Suppressor macrophage (primary cell): ENCODE measurements around the gene SPI1.
"Not testable (repeated sequence)": the region's sequence is repeated elsewhere in the genome, so short reads cannot be mapped to it uniquely, and the experiment has no call there.

ENCODE experiments used
- DNase-seq, 4 experiments: peaks; one replicate each; pipeline ENCODE4 v3.0.0-alpha.2; 2020 to 2022

The SPI1 gene

DNA sequence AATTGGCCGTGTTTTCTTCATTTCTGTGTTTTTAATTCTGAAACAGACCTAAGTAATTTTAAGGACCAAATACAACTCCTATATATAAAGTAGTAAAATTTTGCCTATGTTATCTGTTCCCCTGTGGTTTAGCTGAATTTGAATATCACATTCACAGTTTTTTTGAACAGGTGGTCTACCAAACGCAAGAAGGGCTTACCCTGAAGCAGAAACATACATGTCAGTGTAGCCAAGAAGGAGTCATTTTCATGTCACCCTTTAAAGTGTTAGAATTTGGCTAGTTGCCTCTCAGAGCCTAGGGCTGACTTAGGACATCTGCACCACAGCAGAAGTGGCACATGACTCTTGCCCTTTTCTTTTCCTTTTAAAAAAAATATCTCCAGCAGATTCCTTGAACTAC, 60.2 kb downstream of the SPI1 start:
- no peak for DNase-seq

DNA sequence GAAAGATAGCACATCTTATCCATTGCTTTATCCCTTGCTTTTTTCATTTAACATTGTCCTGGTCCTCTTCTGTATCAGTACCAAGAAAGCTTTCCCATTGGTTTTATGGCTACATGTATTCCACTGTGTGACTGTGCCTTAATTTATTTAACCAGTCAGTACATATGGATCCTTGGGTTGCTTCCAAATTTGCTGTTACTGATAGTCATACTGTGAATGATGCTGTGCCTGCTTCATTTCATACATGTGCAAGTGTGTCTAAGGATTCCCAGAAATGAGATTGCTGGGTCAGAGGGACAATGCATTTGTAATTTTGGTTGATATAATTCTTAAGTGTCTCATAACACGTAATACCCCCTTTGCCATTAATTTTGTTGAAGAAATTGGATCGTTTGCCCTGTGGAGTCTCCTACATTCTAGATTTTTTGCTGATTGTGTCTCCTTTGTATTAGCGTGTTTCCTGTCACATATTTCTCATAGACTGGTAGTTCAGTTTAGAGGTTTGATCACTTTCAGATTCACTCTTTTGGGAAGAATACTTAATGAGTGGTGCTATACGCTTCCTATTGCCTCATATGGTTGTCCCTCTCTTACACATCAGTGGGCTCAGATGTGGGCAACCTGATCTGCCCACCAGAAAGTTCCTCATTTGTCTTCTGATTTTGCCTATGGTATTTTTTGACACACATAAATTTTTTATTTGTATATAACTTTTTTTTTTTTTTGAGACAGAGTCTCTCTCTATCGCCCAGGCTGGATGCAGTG, 61.1 kb downstream of the SPI1 start:
- DNase-seq = peak in 2 of 4 experiments; percentile 10 to 34

DNA sequence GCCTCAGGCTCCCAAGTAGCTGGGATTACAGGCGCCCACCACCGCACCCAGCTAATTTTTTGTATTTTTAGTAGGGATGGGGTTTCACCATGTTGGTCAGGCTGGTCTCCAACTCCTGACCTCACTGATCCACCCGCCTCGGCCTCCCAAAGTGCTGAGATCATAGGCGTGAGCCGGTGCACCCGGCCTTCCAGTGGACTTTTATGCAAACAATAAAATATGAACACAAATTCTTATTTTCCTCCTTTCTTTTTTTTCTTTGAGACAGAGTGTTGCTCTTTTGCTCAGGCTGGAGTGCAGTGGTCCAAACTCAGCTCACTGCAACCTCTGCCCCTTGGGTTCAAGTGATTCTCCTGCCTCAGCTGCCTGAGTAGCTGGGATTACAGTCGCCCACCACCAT, 61.8 kb downstream of the SPI1 start:
- DNase-seq = not testable (repeated sequence)

GRCh38 chr11:47314992-47315391, 63.4 kb downstream of the SPI1 start:
- no peak for DNase-seq

DNA sequence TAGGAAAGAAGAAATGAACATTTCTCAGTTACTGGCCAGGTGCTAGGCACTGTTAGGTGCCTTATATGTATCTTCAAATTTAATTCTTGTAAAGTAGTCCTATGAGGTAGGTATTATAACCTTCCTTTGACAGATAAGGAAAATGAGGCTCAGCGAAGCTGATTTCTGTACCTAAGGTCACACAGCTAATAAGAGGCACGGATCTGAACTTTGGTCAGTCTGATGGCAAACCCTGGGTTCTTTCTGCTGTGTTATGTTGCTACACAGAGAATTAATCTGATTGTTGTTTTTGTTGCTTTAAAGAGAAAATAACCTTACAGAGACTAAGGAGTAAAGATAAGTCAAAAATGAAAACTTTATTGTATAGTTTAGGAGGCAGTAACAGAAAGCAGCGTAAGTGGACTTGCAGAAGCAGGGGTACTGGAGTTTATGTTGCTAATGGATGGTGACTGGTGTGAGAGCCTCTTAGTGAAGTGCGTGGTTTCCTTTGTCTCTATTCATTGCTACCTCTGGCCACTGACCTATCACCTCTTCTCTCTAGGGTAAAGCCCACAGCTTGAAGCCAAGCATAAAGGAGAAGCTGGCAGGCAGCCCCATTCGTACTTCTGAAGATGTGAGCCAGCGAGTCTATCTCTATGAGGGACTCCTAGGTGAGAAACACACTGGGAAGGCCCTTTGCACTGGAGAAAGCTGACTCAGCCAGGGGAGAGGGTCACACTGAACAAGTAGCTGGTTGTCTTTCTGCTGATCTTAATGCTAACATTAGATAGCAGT, 70.1 kb downstream of the SPI1 start:
- no peak for DNase-seq

- DNase-seq = peak in 3 of 4 experiments; percentile 15 to 39 (median 36)
Measured at GRCh38 chr11:47306484-47306844, 71.9 kb downstream of the SPI1 start.

DNA sequence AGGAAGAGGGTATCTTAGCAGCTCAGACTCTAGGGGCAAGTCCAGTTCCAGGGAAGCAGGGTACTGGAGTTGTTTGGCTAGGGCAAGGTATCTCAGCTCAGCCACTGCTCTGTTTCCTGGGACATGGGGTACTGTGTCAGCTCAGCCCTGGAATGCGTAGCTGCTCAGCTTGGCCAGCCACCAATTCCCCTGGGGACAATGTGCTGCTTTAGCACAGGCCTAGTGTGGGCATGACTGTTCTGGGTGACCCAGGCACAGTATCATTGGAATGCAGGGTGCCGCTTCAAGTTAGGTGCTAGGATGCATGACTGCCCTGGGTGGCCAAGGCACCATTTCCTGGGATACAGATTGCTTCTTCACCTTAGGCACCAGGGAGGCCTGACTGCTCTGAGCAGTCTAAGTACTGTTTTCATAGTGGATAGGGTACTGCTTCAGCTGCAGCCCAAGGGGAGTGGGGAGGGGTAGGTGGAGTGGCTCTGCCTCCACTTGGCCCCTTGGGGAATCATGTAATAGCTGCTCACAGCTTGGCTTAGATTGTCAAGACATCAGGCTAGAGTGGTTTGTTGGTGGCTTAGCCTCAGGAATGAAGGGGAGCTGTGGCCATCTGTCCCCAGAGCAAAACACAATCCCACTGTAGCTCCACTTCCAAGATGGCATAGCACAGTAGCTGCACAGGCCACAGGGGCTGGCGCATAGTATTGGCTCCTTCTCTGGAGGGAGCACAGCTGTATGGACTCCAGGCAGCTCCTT, 72.4 kb downstream of the SPI1 start:
- DNase-seq = no peak
